Measurements from ENCODE around the gene FRMD1. TPM values are rescaled to one million over a fixed set of nuclear protein-coding genes. Genes with fewer than 3 reads are reported as not detected.

Gene FRMD1
- total RNA-seq, 6 experiments from 2014 or later: 0.07 to 0.23 (median 0.12) TPM; not detected in 1

DNA sequence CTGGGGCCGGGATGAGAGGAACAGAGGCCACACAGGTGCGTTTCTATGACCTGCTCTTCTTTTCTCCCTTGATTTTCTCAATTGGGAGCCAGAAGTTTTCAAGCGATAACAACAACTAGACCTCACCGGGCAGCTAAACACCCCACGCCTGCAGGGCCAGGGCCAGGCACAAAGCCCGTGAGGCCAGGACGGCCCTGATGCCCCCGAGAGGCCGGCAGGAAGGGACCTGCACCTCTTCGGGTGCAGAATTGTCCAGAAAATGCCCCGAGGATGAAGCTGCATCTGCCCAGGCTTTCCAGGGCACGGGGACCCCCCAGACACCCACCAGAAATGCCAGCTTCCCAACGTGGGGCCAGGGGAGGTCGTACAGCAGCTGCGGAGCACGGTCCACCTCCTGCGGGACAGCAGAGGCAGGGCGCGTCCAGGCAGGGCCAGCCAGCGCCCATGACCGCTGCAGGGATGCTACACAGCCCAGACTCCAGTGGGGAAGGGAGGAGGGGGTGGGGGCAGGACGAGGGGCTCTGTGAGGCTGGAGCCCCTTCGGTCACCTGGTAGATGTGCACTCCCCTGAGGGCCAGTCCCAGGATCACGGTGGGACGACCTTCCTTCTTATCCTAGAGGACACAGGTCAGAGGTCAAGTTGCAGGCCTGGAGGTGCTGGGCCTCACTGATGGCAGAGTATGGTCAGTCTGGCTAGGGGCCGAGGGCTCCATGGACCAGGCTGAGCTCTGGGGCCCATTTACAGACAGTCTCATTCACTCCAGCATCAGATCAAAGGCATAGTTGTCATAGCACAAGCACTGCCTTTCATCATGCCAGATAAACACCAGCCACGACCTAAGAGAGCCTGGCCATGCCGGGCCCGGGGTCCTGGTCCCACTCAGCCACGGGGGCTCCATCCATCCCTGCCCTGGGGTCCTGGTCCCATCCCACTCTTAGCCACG is 16.4 kb downstream of the FRMD1 start:
- Histone ChIP-seq H3K9me3 (no peaks in the 10 kb centered on the region), H3K4me3 (no peak overlapping the region), H3K4me1 (no peaks in the 10 kb centered on the region), H3K36me3 (no peaks in the 10 kb centered on the region), H3K27ac (no peak overlapping the region), H3K27me3 (no peaks in the 10 kb centered on the region)
- TF ChIP-seq, protein P1, sequence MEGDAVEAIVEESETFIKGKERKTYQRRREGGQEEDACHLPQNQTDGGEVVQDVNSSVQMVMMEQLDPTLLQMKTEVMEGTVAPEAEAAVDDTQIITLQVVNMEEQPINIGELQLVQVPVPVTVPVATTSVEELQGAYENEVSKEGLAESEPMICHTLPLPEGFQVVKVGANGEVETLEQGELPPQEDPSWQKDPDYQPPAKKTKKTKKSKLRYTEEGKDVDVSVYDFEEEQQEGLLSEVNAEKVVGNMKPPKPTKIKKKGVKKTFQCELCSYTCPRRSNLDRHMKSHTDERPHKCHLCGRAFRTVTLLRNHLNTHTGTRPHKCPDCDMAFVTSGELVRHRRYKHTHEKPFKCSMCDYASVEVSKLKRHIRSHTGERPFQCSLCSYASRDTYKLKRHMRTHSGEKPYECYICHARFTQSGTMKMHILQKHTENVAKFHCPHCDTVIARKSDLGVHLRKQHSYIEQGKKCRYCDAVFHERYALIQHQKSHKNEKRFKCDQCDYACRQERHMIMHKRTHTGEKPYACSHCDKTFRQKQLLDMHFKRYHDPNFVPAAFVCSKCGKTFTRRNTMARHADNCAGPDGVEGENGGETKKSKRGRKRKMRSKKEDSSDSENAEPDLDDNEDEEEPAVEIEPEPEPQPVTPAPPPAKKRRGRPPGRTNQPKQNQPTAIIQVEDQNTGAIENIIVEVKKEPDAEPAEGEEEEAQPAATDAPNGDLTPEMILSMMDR (IDR thresholded peaks at IDR 0.05): no peak
- no peak for TF ChIP-seq POLR2A (IDR thresholded peaks at IDR 0.05)
- intact Hi-C loops (cut with DNase I): no loop called here
- DNase-seq: no peak
- WGBS (ENCODE audit: insufficient coverage, low coverage, low lambda C conversion rate, missing lambda C conversion rate): 0% methylated on average over 1 of the region's 31 CpGs
- ATAC-seq: no peak

DNA sequence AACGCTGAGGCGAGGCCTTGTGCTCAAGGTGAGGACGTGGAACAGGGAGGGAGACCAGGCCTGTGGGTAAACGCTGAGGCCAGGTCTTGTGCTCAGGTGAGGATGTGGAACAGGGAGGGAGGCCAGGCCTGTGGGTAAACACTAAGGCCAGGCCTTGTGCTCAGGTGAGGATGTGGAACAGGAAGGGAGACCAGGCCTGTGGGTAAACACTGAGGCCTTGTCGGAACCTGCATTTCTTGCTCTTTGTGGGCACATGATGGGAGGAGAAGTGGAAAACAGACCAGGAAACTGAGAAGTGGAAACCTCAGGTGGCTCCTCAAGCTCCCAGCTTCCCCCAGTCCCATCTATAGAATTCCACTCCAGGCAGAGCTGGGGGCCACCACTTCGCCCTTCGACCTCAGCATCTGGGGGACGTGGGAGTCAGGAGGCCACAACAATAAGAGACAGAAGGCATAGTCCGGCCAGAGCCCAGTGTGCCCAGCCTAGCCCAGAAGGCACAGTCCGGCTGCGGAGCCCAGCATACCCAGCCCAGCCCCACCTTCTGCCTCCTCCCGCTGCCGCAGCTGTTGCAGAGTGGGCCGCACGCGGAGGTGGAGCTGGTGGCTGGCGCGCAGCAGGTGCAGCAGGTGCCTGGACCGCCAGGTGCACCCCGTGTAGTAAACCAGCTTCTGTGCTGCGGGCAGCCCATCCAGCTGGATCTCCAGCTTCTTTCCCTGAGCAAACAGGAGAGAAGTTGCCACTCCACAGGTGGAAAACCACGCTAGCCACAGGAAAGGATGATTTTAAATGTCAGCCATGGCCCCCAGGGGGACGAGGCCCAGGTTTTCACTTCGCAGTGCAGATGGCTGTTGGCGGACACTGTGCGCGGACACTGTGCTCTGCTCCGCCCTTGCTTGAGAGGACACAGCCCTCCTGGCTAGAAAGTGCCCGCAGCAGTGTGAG is 17.5 kb downstream of the FRMD1 start:
- no peaks in the 10 kb centered on the region for H3K36me3 ChIP-seq
- H3K9me3 ChIP-seq: no peaks in the 10 kb centered on the region
- ATAC-seq (no peak), DNase-seq (no peak)
- no peak for TF ChIP-seq POLR2A (IDR thresholded peaks at IDR 0.05)
- TF ChIP-seq, protein P1 (IDR thresholded peaks at IDR 0.05): no peak
- WGBS (ENCODE audit: insufficient coverage, low coverage, low lambda C conversion rate, missing lambda C conversion rate): 85% methylated on average over 8 of the region's 29 CpGs
- no peak overlapping the region for H3K27ac ChIP-seq
- H3K4me3 ChIP-seq: no peak overlapping the region
- no peaks in the 10 kb centered on the region for H3K4me1 ChIP-seq
- intact Hi-C loops (cut with DNase I): no loop called here
- H3K27me3 ChIP-seq: no peaks in the 10 kb centered on the region

DNA sequence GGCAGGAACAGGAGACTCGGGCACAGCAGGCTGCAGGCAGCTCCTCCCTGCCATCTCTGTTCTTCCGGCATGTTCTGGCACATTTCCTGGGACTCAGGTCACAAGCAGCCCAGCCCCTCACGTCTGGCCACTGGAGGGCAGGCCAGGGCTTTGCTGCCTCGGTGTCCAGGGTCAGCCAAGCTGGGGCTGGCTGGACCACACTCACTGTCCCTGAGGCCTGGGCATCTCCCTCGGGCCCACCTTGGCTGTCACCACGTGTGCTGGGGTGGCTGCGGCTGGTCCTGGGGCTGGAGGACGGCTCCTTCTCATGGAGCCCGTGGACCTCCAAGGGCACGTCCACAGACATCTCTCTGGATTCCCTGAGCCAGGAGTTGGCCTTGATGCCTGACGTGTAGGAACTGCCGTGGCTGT is 18.5 kb downstream of the FRMD1 start:
- H3K36me3 ChIP-seq: no peaks in the 10 kb centered on the region
- no peaks in the 10 kb centered on the region for H3K4me1 ChIP-seq
- intact Hi-C loops (cut with DNase I): no loop called here
- H3K27me3 ChIP-seq: no peaks in the 10 kb centered on the region
- no peaks in the 10 kb centered on the region for H3K9me3 ChIP-seq
- peak; percentile 44 to 89 (median 72) for ATAC-seq
- peak in 2 of 3 donors; percentile 56 to 70 for DNase-seq
- no peak overlapping the region for H3K27ac ChIP-seq
- TF ChIP-seq, protein P1 (IDR thresholded peaks at IDR 0.05): peak; percentile 36 to 59 (median 50)
- no peak for TF ChIP-seq POLR2A (IDR thresholded peaks at IDR 0.05)
- WGBS (ENCODE audit: insufficient coverage, low coverage, low lambda C conversion rate, missing lambda C conversion rate): 47% methylated on average over 3 of the region's 12 CpGs
- no peak overlapping the region for H3K4me3 ChIP-seq

DNA sequence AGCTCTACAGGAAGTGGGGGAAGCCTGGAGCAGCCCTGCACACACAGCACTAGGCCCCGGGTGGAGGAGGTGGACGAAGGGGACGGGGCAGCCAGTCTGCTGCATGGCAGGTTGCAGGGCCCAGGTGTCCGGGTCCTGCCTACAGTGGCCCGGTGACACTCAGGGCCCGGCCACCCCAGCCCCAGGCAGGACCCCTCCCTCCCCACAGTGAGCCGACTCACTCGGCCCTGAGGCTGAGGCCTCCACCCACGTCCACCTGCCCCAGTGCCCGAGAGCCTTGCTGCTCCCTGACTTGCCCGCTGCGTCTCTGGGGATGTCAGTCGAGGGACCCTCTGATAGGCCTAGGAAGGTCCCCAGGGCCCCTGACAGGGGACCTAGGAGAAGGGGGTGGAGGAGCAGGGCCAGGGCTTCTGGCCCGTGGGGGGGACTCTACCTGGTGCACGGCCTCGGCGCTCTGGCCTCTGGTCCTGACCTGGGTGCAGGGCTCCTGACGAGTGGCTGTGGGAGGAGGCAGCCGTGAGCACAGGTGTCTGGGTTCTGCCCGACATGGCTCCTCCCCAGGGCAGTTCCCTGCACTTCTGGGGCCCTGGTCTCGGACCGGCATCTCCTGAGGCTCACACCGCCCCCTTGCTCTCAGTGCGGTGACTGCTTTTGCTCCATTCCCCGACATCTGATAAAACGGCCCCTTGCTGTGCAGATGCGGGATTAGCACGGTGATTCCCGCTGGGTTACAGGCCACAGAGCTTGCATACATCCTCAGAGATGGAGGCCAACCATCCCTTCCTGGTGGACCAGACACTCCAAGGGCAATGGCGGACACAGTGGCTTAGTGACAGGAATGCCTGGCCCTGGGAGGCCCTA is 20.1 kb downstream of the FRMD1 start:
- Histone ChIP-seq H3K27me3 (no peaks in the 10 kb centered on the region), H3K4me1 (no peaks in the 10 kb centered on the region), H3K9me3 (no peaks in the 10 kb centered on the region), H3K27ac (no peak overlapping the region), H3K4me3 (no peak overlapping the region), H3K36me3 (no peaks in the 10 kb centered on the region)
- TF ChIP-seq, protein P1 (IDR thresholded peaks at IDR 0.05): no peak
- no peak for TF ChIP-seq POLR2A (IDR thresholded peaks at IDR 0.05)
- DNase-seq (no peak), ATAC-seq (no peak)
- no CpG with 5 or more reads among the region's 30 CpGs for WGBS (ENCODE audit: insufficient coverage, low coverage, low lambda C conversion rate, missing lambda C conversion rate)
- intact Hi-C loops (cut with DNase I): no loop called here

Measured in right lobe of liver (tissue), 6 donors.